Muscle layer of colon (tissue), 2 donors: ENCODE results near the gene WNK2.
"Not testable (repeated sequence)": the region's sequence is repeated elsewhere in the genome, so short reads cannot be mapped to it uniquely, and the experiment has no call there.

Experiments used
- H3K27ac ChIP-seq: one replicate; pipeline ENCODE4 v1.7.0; 2013; ENCODE audit warnings: low read depth, mild to moderate bottlenecking, low read length, moderate library complexity
- H3K27me3 ChIP-seq, 2 donors: one replicate each; pipeline ENCODE4 v1.7.0; 2013; ENCODE audit warnings: low read length in 2 of 2, mild to moderate bottlenecking in 2 of 2; ENCODE audit not compliant: insufficient read depth in 2 of 2, control insufficient read depth in 1 of 2
- H3K36me3 ChIP-seq: one replicate; pipeline ENCODE4 v1.7.0; 2013; ENCODE audit warnings: mild to moderate bottlenecking, low read length; ENCODE audit not compliant: insufficient read depth
- H3K4me1 ChIP-seq: one replicate; pipeline ENCODE4 v1.7.0; 2013; ENCODE audit warnings: mild to moderate bottlenecking, low read length; ENCODE audit not compliant: insufficient read depth
- H3K4me3 ChIP-seq, 2 donors: one replicate each; pipeline ENCODE4 v1.7.0; 2013; ENCODE audit warnings: low read length in 2 of 2, low read depth in 1 of 2, mild to moderate bottlenecking in 1 of 2, moderate library complexity in 1 of 2
- H3K9ac ChIP-seq: one replicate; pipeline ENCODE4 v1.7.0; 2013; ENCODE audit warnings: low read length
- H3K9me3 ChIP-seq: one replicate; pipeline ENCODE4 v1.7.0; 2013; ENCODE audit warnings: mild to moderate bottlenecking, low read length
- donor health status: abdominal sarcoma.
- donor health status: Adenocarcinoma of cecum.

WNK2 gene

GRCh38 chr9:93357649-93358048, 173.7 kb downstream of the WNK2 start:
- H3K9ac ChIP-seq: no peak overlapping the region
- H3K4me1 ChIP-seq: no peaks in the 10 kb centered on the region
- H3K27me3 ChIP-seq: no peaks in the 10 kb centered on the region
- H3K4me3 ChIP-seq: no peak overlapping the region
- H3K27ac ChIP-seq: no peak overlapping the region
- no peaks in the 10 kb centered on the region for H3K9me3 ChIP-seq
- no peaks in the 10 kb centered on the region for H3K36me3 ChIP-seq

- H3K36me3 ChIP-seq, H3K9ac ChIP-seq, H3K9me3 ChIP-seq, H3K4me1 ChIP-seq, H3K27me3 ChIP-seq, H3K27ac ChIP-seq, H3K4me3 ChIP-seq: not testable (repeated sequence)
These were observed 176.0 kb downstream of the WNK2 start for GRCh38 chr9:93359907-93360306.

- Histone ChIP-seq H3K9ac (no peak overlapping the region), H3K36me3 (no peaks in the 10 kb centered on the region), H3K27me3 (no peaks in the 10 kb centered on the region), H3K27ac (no peak overlapping the region), H3K9me3 (no peaks in the 10 kb centered on the region), H3K4me3 (no peak overlapping the region), H3K4me1 (no peaks in the 10 kb centered on the region)
These were observed 178.1 kb downstream of the WNK2 start for GRCh38 chr9:93361995-93362394.

- no peaks in the 10 kb centered on the region for H3K36me3 ChIP-seq
- H3K4me1 ChIP-seq: no peaks in the 10 kb centered on the region
- H3K27me3 ChIP-seq: no peaks in the 10 kb centered on the region
- H3K4me3 ChIP-seq: no peak overlapping the region
- H3K9ac ChIP-seq: no peak overlapping the region
- no peaks in the 10 kb centered on the region for H3K9me3 ChIP-seq
- H3K27ac ChIP-seq: no peak overlapping the region
These were observed 180.9 kb downstream of the WNK2 start for GRCh38 chr9:93364734-93365426.

GRCh38 chr9:93365427-93366118, 181.6 kb downstream of the WNK2 start:
- Histone ChIP-seq H3K4me3 (no peak overlapping the region), H3K4me1 (no peaks in the 10 kb centered on the region), H3K27me3 (no peaks in the 10 kb centered on the region), H3K9ac (no peak overlapping the region), H3K9me3 (no peaks in the 10 kb centered on the region), H3K36me3 (no peaks in the 10 kb centered on the region), H3K27ac (no peak overlapping the region)

GRCh38 chr9:93366119-93366447, 182.1 kb downstream of the WNK2 start:
- Histone ChIP-seq H3K4me3 (no peak overlapping the region), H3K27me3 (no peaks in the 10 kb centered on the region), H3K4me1 (no peaks in the 10 kb centered on the region), H3K9me3 (no peaks in the 10 kb centered on the region), H3K27ac (no peak overlapping the region), H3K9ac (no peak overlapping the region), H3K36me3 (no peaks in the 10 kb centered on the region)

GRCh38 chr9:93366486-93366885, 182.5 kb downstream of the WNK2 start:
- H3K9ac ChIP-seq, H3K27ac ChIP-seq, H3K27me3 ChIP-seq, H3K4me1 ChIP-seq, H3K36me3 ChIP-seq, H3K9me3 ChIP-seq, H3K4me3 ChIP-seq: not testable (repeated sequence)

- H3K36me3 ChIP-seq: no peaks in the 10 kb centered on the region
- H3K9ac ChIP-seq: no peak overlapping the region
- H3K27me3 ChIP-seq: no peaks in the 10 kb centered on the region
- no peak overlapping the region for H3K4me3 ChIP-seq
- no peak overlapping the region for H3K27ac ChIP-seq
- H3K9me3 ChIP-seq: no peaks in the 10 kb centered on the region
- no peaks in the 10 kb centered on the region for H3K4me1 ChIP-seq
These were observed 184.5 kb downstream of the WNK2 start for GRCh38 chr9:93368437-93368836.

GRCh38 chr9:93369686-93370085, 185.7 kb downstream of the WNK2 start:
- H3K4me1 ChIP-seq: no peaks in the 10 kb centered on the region
- no peaks in the 10 kb centered on the region for H3K36me3 ChIP-seq
- no peak overlapping the region for H3K27ac ChIP-seq
- no peaks in the 10 kb centered on the region for H3K27me3 ChIP-seq
- H3K9ac ChIP-seq: no peak overlapping the region
- H3K9me3 ChIP-seq: no peaks in the 10 kb centered on the region
- H3K4me3 ChIP-seq: no peak overlapping the region
